B cell (primary cell): ENCODE data around the gene IFT20. TPM values are rescaled to one million over a fixed set of nuclear protein-coding genes. Genes with fewer than 3 reads are reported as not detected.

Experiments
- ATAC-seq: fragments of 200-7000 bp; cut with Tn5 transposase; one replicate; pipeline ENCODE4 v1.10.0; 2021; ENCODE audit warnings: low read depth, mild to moderate bottlenecking, moderate number of reproducible peaks, moderate library complexity
- CTCF ChIA-PET: fragments of 350-600 bp; sonication (Branson Sonifier 250); formaldehyde crosslinking; loops from one replicate; lab custom pipeline; 2021; ENCODE audit warnings: antibody characterized with exemption, inconsistent platforms; lab: Charles Lee
- POLR2A ChIA-PET: fragments of 350-600 bp; sonication (Branson Sonifier 250); formaldehyde crosslinking; loops from one replicate; lab custom pipeline; 2021; ENCODE audit warnings: antibody characterized with exemption; lab: Charles Lee
- DNase-seq: peaks from one replicate; pipeline ENCODE4 v3.0.0; 2013
- H2AFZ ChIP-seq: 2 replicates; pipeline ENCODE4 v1.6.1; 2012; ENCODE audit warnings: mild to moderate bottlenecking, low read depth, low read length; ENCODE audit not compliant: insufficient read depth, poor library complexity, severe bottlenecking
- H3K27ac ChIP-seq, 2 donors: 1 replicate in 1 of 2; 2 replicates in 1 of 2; pipeline ENCODE4 v1.5.1; 2012 to 2013; ENCODE audit warnings: low read length in 2 of 2, mild to moderate bottlenecking in 2 of 2, moderate library complexity in 1 of 2
- H3K27me3 ChIP-seq, 4 experiments: fragments of 200-600 bp in 1 of 4; sonication (generic) in 1 of 4; replicated peaks in 1 of 4; 1 replicate in 2 of 4; 2 replicates in 2 of 4; pipeline versions ENCODE4 v1.6.1 to v1.7.0; 2013 to 2016; ENCODE audit warnings: low read length in 3 of 4, mild to moderate bottlenecking in 2 of 4, mixed read lengths in 1 of 4, moderate library complexity in 1 of 4; ENCODE audit not compliant: insufficient read depth in 4 of 4, control insufficient read depth in 3 of 4; ENCODE audit errors: control extremely low read depth in 1 of 4
- H3K36me3 ChIP-seq, 2 experiments: replicated peaks in 1 of 2; 1 replicate in 1 of 2; 2 replicates in 1 of 2; pipeline versions ENCODE4 v1.6.1 to v1.7.1; 2013; ENCODE audit warnings: low read length in 1 of 2; ENCODE audit not compliant: insufficient read depth in 2 of 2, control insufficient read depth in 1 of 2; ENCODE audit errors: control extremely low read depth in 1 of 2, extremely low read depth in 1 of 2
- H3K4me1 ChIP-seq, 2 donors: fragments of 200-600 bp in 1 of 2; sonication (generic) in 1 of 2; 1 replicate in 1 of 2; 2 replicates in 1 of 2; pipeline versions ENCODE4 v1.5.1 to v1.6.1; 2013 to 2017; ENCODE audit warnings: low read length in 2 of 2; ENCODE audit not compliant: control insufficient read depth in 2 of 2, insufficient read depth in 2 of 2
- H3K4me2 ChIP-seq: replicated peaks from 2 replicates; pipeline ENCODE3; 2012; ENCODE audit warnings: mild to moderate bottlenecking, low read depth, low read length; ENCODE audit not compliant: poor library complexity, severe bottlenecking
- H3K4me3 ChIP-seq, 5 experiments: fragments of 200-600 bp in 1 of 5; sonication (generic) in 1 of 5; 1 replicate in 3 of 5; 2 replicates in 2 of 5; pipeline versions ENCODE4 v1.5.1 to v1.7.0; 2011 to 2016; ENCODE audit warnings: low read length in 4 of 5, mild to moderate bottlenecking in 4 of 5, low read depth in 2 of 5, control low read depth in 1 of 5, moderate library complexity in 1 of 5; ENCODE audit not compliant: insufficient read depth in 1 of 5; ENCODE audit errors: control extremely low read depth in 1 of 5, extremely low read depth in 1 of 5
- H3K79me2 ChIP-seq: fragments of 200-600 bp; sonication (generic); one replicate; pipeline ENCODE4 v1.6.0; 2016; ENCODE audit warnings: low read length; ENCODE audit not compliant: control insufficient read depth, insufficient read depth
- H3K9ac ChIP-seq: fragments of 200-600 bp; sonication (generic); 2 replicates; pipeline ENCODE4 v1.6.1; 2017; ENCODE audit warnings: mild to moderate bottlenecking, low read length, moderate library complexity
- H3K9me3 ChIP-seq, 3 donors: one replicate each; pipeline versions ENCODE4 v1.6.1 to v1.7.1; 2013; ENCODE audit warnings: low read length in 2 of 3; ENCODE audit not compliant: control insufficient read depth in 2 of 3, insufficient read depth in 1 of 3; ENCODE audit errors: control extremely low read depth in 1 of 3
- H4K20me1 ChIP-seq: 2 replicates; pipeline ENCODE4 v1.6.0; 2012; ENCODE audit warnings: mild to moderate bottlenecking, low read length; ENCODE audit not compliant: insufficient read depth, control insufficient read depth, poor library complexity, severe bottlenecking
- H3K27ac Mint-ChIP-seq: one replicate; pipeline ENCODE4 v1.8.0; 2021; ENCODE audit warnings: mixed read lengths
- H3K27me3 Mint-ChIP-seq: one replicate; pipeline ENCODE4 v1.8.0; 2021; ENCODE audit warnings: mixed read lengths
- H3K4me1 Mint-ChIP-seq: one replicate; pipeline ENCODE4 v1.8.0; 2021; ENCODE audit warnings: mixed read lengths
- H3K4me3 Mint-ChIP-seq: one replicate; pipeline ENCODE4 v1.8.0; 2021; ENCODE audit warnings: mixed read lengths
- H3K9me3 Mint-ChIP-seq: one replicate; pipeline ENCODE4 v1.8.0; 2022; ENCODE audit warnings: mixed read lengths; ENCODE audit not compliant: insufficient read depth
- EZH2 ChIP-seq: IDR thresholded peaks from 2 replicates; pipeline ENCODE4 v1.6.1; 2012; ENCODE audit warnings: borderline replicate concordance, low read depth, mild to moderate bottlenecking, moderate library complexity, low read length; ENCODE audit not compliant: insufficient read depth, poor library complexity, severe bottlenecking
- WGBS: methylation state at CpG from one replicate; pipeline ENCODE4 v1.1.5; 2013; ENCODE audit warnings: missing lambda C conversion rate; ENCODE audit not compliant: insufficient coverage; 5-methylcytosine and 5-hydroxymethylcytosine counted together
- intact Hi-C: fragments of 100-400 bp; cut with micrococcal nuclease; formaldehyde crosslinking; loops from one replicate; pipeline ENCODE4 v1.10.0; 2022
- polyA plus RNA-seq: library from polyadenylated mRNA; depleted of rRNA; stranded (reverse); fragments of >200 nt; gene quantifications from 2 replicates; pipeline ENCODE4 v1.2.3, GENCODE V29; 2012
- total RNA-seq, 2 donors: library from RNA; stranded (reverse); fragments of 120-200 nt in 1 of 2; gene quantifications; 1 replicate in 1 of 2; 2 replicates in 1 of 2; pipeline versions ENCODE4 v1.2.3 to v1.2.4, GENCODE V29; 2013 to 2022
- TF ChIP-seq, protein P1 (sequence below): fragments of 200-600 bp; IDR thresholded peaks from one replicate; pipeline ENCODE4 v1.8.0; 2022; ENCODE audit warnings: antibody characterized with exemption, mild to moderate bottlenecking

Gene IFT20
- total and polyA plus RNA-seq, 2 donors (not counting 1 experiment from before 2014, with no cell fraction given) = 35.9 to 52.6 TPM

DNA sequence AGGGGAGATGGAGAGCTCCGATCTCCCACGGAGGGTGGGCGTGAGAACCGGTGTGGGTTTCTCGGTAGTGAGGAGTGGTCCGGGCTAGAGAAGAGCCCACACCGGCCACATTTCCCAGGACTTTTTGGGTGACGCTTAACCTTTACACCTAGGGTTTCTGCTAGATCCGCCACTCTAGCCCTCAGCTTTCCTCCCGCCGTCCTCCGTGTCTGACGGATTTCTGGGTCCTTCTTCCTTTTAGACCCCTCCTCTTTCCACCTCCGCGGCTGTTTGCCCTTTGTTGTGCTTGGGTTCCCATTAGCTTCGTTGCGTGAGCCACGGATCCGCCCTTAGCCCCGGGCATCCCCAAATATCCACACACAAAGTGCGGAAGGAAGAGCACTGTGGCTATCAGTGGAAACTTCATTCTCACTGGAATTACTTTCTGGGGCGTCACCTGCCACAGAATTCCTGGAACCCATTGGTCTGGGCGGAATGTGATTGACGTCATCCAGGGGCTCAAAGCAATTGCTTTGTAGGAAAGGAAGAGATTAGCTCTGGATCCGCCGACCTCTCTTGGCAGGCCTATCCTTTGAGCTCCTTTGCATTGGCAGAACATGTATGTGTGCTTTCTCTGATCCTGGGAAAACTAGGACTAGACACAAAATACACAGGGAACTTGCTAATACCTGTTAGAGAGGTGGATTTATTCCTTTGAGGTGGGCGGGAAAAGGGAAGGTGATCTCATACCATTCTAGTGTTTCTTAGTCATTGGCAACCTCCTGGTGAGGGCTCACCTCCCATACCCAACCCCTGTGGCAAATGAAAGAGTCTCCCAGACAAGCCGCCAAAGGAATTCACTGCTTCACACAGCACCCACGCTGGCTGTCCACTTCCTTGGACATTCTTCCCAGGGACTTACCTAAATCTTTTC is 943 bp upstream of the IFT20 start:
- H2AFZ ChIP-seq = peak overlapping the region; percentile 90
- peaks cover 0 to 23% of the 10 kb centered on the region in 2 experiments for H3K36me3 ChIP-seq
- H3K9me3 ChIP-seq = no peaks in the 10 kb centered on the region
- peak overlapping the region; percentile 66 to 89 (median 82) for H3K4me3 ChIP-seq
- peaks cover 19 to 24% of the 10 kb centered on the region in 2 donors for H3K4me1 ChIP-seq
- H3K27ac Mint-ChIP-seq = peak overlapping the region; percentile 91
- DNase-seq (no peak), ATAC-seq (no peak)
- peaks cover 35% of the 10 kb centered on the region for H3K4me1 Mint-ChIP-seq
- intact Hi-C loops = loop anchor here (1.0 to 5.0 kb wide), 5 partner anchors 17 to 984 kb away; partner anchors contain the start of genes PIGS, POLDIP2, SARM1 and TMEM97
- no peaks in the 10 kb centered on the region for H3K9me3 Mint-ChIP-seq
- peaks cover 24% of the 10 kb centered on the region for H4K20me1 ChIP-seq
- no peaks in the 10 kb centered on the region for H3K27me3 ChIP-seq
- POLR2A ChIA-PET = interaction anchor here (0.6 to 2.1 kb wide), 8 partner anchors 17 to 616 kb away, joined by 3 to 25 read pairs (median 6); partner anchors contain the start of genes PHF12, POLDIP2 and TMEM97
- H3K79me2 ChIP-seq = peaks cover 85% of the 10 kb centered on the region
- CTCF ChIA-PET = interaction anchor here (1.0 to 2.1 kb wide), 9 partner anchors 17 to 617 kb away, joined by 3 to 14 read pairs (median 6); partner anchors contain the start of genes POLDIP2, SARM1 and TMEM97
- H3K4me2 ChIP-seq = peak overlapping the region; percentile 82
- TF ChIP-seq, protein P1, sequence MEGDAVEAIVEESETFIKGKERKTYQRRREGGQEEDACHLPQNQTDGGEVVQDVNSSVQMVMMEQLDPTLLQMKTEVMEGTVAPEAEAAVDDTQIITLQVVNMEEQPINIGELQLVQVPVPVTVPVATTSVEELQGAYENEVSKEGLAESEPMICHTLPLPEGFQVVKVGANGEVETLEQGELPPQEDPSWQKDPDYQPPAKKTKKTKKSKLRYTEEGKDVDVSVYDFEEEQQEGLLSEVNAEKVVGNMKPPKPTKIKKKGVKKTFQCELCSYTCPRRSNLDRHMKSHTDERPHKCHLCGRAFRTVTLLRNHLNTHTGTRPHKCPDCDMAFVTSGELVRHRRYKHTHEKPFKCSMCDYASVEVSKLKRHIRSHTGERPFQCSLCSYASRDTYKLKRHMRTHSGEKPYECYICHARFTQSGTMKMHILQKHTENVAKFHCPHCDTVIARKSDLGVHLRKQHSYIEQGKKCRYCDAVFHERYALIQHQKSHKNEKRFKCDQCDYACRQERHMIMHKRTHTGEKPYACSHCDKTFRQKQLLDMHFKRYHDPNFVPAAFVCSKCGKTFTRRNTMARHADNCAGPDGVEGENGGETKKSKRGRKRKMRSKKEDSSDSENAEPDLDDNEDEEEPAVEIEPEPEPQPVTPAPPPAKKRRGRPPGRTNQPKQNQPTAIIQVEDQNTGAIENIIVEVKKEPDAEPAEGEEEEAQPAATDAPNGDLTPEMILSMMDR = no peak
- no peak for TF ChIP-seq EZH2
- H3K9ac ChIP-seq = peak overlapping the region; percentile 87
- H3K27ac ChIP-seq = peak overlapping the region; percentile 63 to 95
- WGBS = 10% methylated on average over 22 of the region's 29 CpGs
- H3K4me3 Mint-ChIP-seq = peak overlapping the region; percentile 93
- H3K27me3 Mint-ChIP-seq = no peaks in the 10 kb centered on the region
